NCI-H526 treated with DMSO at 0.1 percent for 48 hours (cell line): ENCODE results near the gene SIN3A.
A peak's percentile ranks its signal among the peaks of the same experiment; 100 is the strongest.
"Not testable (repeated sequence)": the region's sequence is repeated elsewhere in the genome, so short reads cannot be mapped to it uniquely, and the experiment has no call there.

ENCODE experiments used
- DNase-seq: peaks from one replicate; lab custom pipeline; 2025; lab: John Stamatoyannopoulos, UW

SIN3A gene

DNA sequence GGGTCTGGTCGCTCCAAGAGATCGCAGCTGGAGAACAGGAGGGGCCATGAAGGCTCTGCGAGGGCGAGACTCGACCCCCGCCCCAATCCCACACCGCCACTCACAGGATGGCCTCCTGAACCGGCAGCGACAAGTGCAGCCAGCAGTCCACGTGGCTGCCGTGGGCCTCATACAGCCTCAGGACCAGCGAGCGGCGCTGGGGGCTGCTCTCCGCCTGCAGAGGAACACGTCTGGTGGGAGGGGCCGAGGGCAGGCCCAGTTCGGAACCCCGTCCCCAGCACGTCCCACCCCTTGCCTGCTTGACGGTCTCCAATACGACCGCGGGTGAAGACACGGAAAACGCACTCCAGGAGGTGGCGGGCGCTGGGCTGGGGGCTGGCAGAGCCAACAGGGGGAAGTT is 95.5 kb downstream of the SIN3A start:
- DNase-seq: no peak

DNA sequence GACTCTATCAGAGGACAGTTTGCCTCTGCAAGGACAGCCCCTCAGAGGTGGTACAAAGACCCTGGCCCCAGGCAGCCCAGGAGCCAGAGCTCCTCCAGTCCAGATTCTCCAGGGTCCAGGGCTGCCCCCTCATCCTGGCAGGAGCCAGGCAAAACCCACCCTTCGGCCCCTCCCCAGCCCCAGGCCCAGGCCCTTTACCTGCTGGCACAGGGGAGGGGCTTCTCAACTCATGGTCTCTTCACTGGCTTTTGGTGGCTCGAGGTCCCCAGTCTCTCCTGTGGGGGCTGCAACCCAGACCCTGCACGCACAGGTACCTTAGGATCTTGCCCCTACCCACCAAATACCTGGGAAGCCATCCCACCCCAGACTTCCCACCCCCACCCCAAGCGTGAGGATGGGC is 96.1 kb downstream of the SIN3A start:
- DNase-seq: no peak

DNA sequence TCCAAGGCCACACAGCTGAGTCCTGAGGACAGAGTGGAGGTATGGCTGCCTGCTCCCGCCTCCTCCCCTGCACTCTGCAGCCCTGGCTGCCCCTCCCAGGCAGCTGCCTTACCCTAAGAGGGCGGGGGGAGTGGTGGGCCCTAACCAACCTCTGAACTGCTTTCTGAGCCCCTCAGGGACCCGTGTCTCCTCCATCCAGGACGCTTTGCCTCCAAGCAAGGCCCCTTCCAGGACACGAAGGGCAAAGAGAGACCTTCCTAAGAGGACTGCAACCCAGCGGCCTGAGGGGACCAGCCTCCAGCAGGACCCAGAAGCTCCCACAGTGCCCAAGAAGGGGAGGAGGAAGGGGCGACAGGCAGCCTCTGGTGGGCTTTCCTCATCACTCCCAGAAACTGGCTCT is 97.0 kb downstream of the SIN3A start:
- DNase-seq: no peak

DNA sequence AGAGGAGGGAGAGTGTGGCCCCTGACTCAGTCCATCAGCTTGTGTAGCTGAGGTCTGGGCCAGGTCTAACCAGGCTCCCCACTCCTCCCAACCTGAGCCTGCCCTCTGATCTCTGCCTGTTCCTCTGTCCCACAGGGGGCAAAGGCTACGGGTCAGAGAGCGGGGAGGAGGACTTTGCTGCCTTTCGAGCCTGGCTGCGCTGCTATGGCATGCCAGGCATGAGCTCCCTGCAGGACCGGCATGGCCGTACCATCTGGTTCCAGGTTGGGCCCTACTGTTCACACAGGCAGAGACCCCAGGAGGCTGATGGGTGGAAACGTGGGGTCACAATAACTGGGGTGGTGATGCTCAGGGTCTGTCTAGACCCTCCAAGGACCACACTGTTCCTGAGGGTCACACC is 97.9 kb downstream of the SIN3A start:
- no peak for DNase-seq

DNA sequence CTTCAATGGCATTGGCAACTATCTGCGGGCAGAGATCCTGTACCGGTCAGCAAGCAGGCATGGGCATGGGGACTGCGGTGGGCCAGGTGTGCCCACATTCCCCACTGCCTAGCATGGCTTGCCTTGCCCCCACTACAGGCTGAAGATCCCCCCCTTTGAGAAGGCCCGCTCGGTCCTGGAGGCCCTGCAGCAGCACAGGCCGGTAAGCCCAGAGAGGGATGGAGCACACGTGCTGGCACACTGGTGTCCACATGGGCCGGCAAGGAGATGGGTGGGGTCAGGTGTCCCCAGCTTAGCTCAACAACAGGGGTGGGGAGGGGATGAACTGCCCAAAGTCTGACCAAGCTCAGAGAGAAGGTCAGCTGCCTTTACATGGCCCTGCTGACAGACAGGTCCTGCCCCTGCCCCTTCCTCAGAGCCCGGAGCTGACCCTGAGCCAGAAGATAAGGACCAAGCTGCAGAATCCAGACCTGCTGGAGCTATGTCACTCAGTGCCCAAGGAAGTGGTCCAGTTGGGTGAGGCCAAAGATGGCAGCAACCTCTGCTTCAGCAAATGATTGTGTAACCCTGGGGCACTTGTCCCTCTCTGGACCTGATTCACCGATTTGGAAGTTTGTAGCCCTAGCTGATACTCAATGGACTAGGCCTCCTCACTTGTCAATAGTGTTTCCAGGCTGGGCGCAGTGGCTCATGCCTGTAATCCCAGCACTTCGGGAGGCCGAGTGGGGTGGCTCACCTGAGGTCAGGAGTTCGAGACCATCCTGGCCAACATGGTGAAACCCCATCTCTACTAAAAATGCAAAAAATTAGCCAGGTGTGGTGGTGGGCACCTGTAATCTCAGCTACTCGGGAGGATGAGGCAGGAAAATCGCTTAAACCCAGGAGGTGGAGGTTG is 99.1 kb downstream of the SIN3A start:
- DNase-seq: no peak

DNA sequence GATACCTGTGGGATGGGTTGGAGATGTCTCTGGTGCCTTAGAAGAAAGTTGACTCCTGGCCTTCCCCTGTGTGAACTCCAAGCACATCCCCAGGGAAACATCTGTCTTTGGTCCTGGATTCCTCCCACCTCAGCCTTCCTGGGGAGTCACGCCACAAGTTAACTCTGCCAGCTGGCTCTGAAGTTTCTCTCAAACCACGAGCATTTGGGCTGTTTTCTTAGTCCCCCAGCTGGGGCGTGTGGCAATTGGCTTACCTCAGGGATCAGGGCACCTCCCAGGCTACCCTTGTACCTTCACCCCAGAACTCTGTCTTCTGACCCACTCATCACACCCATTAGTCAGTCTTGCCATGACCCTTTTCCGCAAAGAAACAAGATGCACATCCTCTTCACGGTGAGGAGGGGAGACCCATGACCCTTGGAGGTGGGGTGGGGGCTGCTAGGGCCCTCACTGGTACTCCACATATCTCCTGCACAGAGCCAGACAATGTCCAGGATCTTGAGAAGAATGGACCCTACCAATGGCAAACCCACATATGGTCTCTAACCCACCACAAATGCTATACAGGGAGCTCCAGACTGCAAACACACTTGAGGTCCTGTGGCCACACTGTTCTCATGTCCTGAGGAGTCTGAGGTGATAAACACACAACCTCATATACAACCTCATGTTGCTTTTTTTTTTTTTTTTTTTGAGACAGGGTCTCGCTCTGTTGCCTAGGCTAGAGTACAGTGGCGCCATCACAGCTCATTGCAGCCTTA is 100.7 kb downstream of the SIN3A start:
- DNase-seq: no peak

DNA sequence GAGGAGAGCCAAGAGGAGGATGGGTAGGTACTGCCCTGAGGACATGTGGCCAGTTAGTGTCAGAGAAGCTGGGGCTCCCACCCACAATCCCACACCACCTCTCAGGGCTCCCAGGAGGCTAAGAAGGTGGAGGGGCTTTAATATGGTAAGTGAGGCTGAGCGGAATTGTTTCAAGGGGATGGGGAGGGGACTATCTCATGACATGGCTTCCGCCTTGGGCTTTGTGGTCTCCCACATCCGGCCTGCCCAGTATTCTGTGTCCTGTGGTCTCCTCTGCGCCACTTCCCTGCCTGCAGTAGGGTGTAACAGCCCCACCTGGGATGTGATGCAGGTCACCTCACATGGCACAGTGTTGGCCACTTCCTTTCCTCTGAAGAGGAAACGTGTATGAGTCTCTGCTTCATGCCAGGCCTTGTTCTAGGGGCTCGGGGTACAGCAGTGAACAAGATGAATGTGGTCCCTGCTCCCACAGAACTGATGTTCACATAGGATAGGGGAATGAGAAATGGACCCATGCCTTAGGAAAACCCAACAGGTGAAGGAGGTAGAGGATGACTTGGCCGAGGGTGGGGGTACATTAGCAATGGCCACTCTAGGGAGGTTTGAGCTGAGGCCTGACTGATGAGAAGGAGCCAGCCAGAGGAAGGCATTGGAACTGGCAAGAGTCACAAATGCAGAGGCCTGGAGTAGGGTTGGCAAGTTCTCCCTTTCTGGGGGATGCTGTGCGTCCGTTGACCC is 101.5 kb downstream of the SIN3A start:
- DNase-seq: no peak

DNA sequence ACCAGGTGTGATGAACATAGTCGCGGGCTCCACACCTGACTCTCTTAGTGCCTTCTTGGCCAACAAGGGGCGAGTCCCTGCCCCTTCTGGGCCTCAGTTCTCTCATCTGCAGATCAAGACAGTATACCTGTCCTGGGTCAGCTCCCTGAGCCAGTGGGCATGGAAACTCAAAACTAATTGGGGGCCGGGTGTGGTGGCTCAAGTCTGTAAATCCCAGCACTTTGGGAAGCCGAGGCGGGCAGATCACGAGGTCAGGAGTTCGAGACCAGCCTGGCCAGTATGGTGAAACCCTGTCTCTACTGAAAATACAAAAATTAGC is 102.2 kb downstream of the SIN3A start:
- not testable (repeated sequence) for DNase-seq

DNA sequence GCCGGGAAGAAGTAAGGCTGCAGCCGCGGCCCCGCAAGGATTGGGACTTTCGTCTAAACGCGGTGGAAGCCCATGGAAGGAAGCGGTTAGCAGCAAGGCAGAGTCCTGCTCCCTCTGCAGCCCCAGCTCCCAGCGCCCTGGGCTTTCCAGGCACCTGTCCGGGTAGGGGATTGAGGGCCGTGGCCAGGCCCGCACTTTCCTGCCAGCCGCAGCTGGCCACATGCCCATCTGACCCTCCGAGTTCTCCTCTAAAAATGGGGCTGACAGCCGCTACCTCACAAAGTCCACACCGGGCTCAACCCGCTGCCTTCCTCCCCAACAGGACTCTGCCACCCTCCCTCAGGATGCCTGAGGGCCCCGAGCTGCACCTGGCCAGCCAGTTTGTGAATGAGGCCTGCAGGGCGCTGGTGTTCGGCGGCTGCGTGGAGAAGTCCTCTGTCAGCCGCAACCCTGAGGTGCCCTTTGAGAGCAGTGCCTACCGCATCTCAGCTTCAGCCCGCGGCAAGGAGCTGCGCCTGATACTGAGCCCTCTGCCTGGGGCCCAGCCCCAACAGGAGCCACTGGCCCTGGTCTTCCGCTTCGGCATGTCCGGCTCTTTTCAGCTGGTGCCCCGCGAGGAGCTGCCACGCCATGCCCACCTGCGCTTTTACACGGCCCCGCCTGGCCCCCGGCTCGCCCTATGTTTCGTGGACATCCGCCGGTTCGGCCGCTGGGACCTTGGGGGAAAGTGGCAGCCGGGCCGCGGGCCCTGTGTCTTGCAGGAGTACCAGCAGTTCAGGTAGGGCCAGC is 102.7 kb downstream of the SIN3A start:
- peak; percentile 20 for DNase-seq

GRCh38 chr15:75348034-75348561 is 103.4 kb downstream of the SIN3A start:
- DNase-seq: no peak

DNA sequence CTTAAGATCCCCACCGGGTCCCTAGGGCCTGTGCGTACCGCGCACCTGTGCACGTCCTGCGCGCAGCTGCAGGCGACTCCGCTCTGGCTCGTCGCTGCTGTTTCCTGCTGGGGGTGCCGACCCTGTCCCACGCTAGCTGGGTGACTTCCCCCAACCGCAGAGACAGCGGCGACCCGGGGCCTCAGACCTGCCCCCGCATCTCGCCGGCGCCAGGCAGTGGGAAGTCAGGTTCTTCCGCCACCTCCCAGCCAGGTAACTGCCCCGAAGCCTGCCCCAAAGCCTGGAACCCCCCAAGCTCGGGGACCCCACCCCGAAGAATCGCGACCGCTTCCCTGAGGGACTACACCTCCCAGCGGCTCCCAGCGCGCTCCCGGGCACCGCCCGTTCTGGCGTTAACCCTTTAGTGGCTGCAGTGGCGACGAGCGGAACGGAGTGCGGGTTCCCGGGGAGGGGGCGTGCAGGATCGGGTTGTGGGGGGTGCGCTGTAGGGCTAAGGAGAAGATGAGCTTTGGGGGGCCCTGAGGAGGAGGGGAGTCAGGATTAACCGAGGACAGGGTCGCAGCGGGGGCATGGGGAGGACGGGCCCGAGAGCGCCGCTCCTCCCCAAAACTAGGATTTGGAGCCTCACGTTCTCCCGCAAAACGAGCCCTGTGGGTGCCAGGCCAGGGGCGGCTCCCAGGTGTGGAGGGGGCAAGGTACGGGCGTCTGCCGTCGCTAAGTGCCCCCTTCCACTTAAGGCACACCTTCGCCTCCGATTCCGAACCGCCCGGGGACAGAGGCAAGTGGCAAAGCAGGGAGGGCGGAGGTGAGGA is 104.1 kb downstream of the SIN3A start:
- DNase-seq: peak; percentile 48

DNA sequence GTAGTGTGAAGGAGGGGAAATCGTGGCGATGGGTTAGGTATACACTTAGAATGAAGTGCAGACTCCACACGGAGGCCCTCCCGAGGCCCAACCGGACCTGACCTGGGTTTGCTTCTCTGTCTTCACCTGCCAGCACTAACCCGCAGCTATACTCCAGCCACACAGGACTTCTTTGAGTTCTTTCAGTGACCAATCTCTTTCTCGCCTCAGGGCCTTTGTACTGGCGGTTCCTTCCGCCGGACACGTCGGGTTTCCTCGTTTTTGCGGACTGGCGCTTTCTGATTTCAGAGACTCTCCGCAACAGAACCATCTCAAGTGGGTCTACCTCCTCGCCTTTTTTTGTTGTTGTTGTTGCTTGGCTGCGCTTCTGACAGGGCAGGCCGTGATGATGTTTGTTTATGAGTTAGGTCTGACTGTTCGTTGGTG is 104.7 kb downstream of the SIN3A start, which contains the start of gene NEIL1:
NEIL1 (plus strand) TSS at position 244 of the 426 bp plus-strand sequence. CDS start 1,867 bp downstream, outside the sequence.
- no peak for DNase-seq

- DNase-seq: not testable (repeated sequence)
Measured at GRCh38 chr15:75343953-75344352, 107.5 kb downstream of the SIN3A start.

DNA sequence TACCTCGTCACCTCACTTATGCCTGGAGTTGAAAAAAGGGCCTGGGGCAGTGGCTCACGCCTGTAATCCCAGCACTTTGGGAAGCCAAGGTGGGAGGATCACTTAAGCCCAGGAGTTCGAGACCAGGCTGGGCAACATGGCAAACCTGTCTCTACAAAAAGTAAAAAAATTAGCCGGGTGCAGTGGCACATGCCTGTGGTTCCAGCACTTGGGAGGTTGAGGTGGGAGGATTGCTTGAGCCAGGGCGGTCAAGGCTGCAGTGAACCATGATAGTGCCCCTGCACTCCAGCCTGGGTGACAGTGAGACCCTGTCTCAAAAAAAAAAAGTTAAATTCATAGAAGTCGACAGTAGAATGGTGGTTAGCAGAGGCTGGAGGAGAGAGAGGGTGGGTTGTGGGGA is 109.3 kb downstream of the SIN3A start:
- DNase-seq: no peak

- no peak for DNase-seq
Measured at GRCh38 chr15:75339531-75340240, 111.8 kb downstream of the SIN3A start.

- no peak for DNase-seq
Measured at GRCh38 chr15:75338661-75339240, 112.7 kb downstream of the SIN3A start.

DNA sequence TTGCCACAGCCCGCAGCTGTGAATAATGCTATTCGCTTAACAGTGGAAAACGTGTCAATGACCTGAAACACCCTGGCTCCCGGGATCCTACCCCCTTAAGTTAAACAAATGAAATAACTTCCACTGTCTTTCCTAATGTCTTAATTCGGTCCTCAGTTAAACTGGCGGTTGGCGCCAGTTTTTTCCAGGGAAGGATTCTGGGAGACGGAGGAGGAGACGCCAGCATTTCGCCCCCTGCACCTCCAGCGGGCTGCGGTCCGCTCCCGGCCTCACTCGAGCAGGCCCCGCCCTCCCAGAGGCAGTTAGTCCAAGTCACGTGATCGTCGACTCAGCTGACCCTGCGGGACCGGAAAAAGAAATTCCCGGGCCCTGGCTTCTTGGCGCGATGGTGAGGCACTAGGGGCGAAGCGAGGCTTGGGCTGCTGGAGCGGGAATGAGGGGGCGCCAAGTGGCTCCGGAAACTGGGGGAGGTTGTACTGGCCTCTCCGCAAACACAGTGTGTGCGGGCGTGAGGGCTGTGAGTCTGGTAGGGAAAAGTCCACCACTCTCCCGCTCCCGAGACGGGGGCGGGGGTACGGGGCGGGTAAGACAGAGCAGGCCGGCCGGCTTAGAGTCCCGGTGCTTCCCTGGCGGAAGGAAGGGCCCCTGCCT is 115.7 kb downstream of the SIN3A start, which contains the start of gene COMMD4:
COMMD4 (plus strand) TSS at position 359 of the 651 bp plus-strand sequence; CDS start at position 386, 27 bp downstream.
- DNase-seq: peak; percentile 86

DNA sequence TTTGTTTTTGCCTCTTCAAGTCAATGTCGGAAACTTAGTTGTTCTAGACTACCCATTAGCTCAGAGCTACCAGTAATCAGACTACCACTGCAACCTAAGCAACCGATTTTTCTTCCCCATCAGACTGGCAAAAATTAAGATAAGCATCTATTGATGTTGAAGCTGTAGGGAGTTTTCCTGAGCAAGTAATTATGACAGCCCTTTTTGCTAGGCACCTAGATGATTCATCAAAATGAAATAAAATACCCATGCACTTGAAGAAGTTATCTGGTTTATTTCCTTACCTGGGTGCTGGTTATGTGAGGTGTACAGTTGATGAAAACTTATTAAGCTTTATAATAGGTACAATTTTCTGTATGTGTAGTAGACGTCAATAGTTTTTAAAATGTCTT is 116.2 kb downstream of the SIN3A start:
- no peak for DNase-seq
